HCT116 (cell line): ENCODE measurements around the gene TNFSF13B. TPM values are rescaled to one million over a fixed set of nuclear protein-coding genes. Genes with fewer than 3 reads are reported as not detected.

ENCODE experiments used
- ATAC-seq: fragments of 200-7000 bp; cut with Tn5 transposase; 2 replicates; pipeline ENCODE4 v1.9.1; 2020; ENCODE audit warnings: mild to moderate bottlenecking, moderate library complexity
- BruUV-seq: library from RNA; stranded (reverse); fragments of 400-500 nt; replicated peaks from 2 replicates; lab custom pipeline; 2021; lab: Mats Ljungman, UMichigan
- CTCF ChIA-PET: fragments of 300-600 bp; sonication (Branson Sonifier 250); formaldehyde crosslinking; loops from one replicate; lab custom pipeline; 2021; ENCODE audit warnings: antibody characterized with exemption; lab: Charles Lee
- POLR2A ChIA-PET: fragments of 300-600, 350-600 bp; sonication (Branson Sonifier 250); formaldehyde crosslinking; loops from one replicate; lab custom pipeline; 2021; ENCODE audit warnings: antibody characterized with exemption; lab: Charles Lee
- RAD21 ChIA-PET, 2 experiments: fragments of 300-600 bp; sonication (Branson Sonifier 250); formaldehyde crosslinking; loops; one replicate each; lab custom pipeline; 2023; ENCODE audit warnings: low total read pairs in 2 of 2; ENCODE audit not compliant: uncharacterized antibody in 2 of 2, unreplicated experiment in 2 of 2, low non-redundant PET in 1 of 2; lab: Charles Lee
- DNase-seq: peaks from one replicate; pipeline ENCODE4 v3.0.0-alpha.2; 2010; ENCODE audit warnings: low read depth, low spot score
- H2AFZ ChIP-seq: fragments of 200-600 bp; shearing (Covaris generic), sonication (generic); 2 replicates; pipeline ENCODE4 v1.6.1; 2017; ENCODE audit warnings: low read depth, mixed run types, mixed read lengths, antibody characterized with exemption, low read length; ENCODE audit not compliant: poor library complexity, severe bottlenecking
- H3K27ac ChIP-seq: 2 replicates; pipeline ENCODE4 v1.5.1; 2012; ENCODE audit warnings: low read depth, low read length
- H3K27me3 ChIP-seq: fragments of 200-600 bp; sonication (generic); 2 replicates; pipeline ENCODE4 v1.6.1; 2016; ENCODE audit warnings: mixed run types, low read length, mixed read lengths; ENCODE audit not compliant: insufficient read depth
- H3K36me3 ChIP-seq, 2 experiments: fragments of 200-500 bp in 1 of 2; fragments of 200-600 bp in 1 of 2; sonication (Bioruptor generic) in 1 of 2; sonication (generic) in 1 of 2; 2 replicates each; pipeline versions ENCODE4 v1.5.1 to v1.6.1; 2014 to 2016; ENCODE audit warnings: low read length in 2 of 2, inconsistent platforms in 1 of 2, mixed read lengths in 1 of 2, mixed run types in 1 of 2; ENCODE audit not compliant: insufficient read depth in 2 of 2, control insufficient read depth in 1 of 2
- H3K4me1 ChIP-seq, 2 experiments: fragments of 200-600 bp in 1 of 2; sonication (generic) in 1 of 2; 2 replicates each; pipeline versions ENCODE4 v1.5.1 to v1.6.1; 2012 to 2017; ENCODE audit warnings: low read length in 2 of 2, inconsistent platforms in 1 of 2, mild to moderate bottlenecking in 1 of 2, mixed read lengths in 1 of 2, mixed run types in 1 of 2, moderate library complexity in 1 of 2; ENCODE audit not compliant: insufficient read depth in 2 of 2, control insufficient read depth in 1 of 2
- H3K4me2 ChIP-seq: fragments of 200-600 bp; sonication (generic); 2 replicates; pipeline ENCODE4 v1.6.1; 2017; ENCODE audit warnings: mixed run types, low read length, mixed read lengths
- H3K4me3 ChIP-seq, 2 experiments: fragments of 200-600 bp in 1 of 2; sonication (generic) in 1 of 2; replicated peaks in 1 of 2; 2 replicates each; pipeline ENCODE4 v1.5.1; 2011 to 2016; ENCODE audit warnings: low read length in 2 of 2, control low read depth in 1 of 2, low read depth in 1 of 2, mild to moderate bottlenecking in 1 of 2, mixed read lengths in 1 of 2, mixed run types in 1 of 2
- H3K79me2 ChIP-seq: fragments of 200-600 bp; sonication (generic); 2 replicates; pipeline ENCODE4 v1.6.1; 2017; ENCODE audit warnings: mild to moderate bottlenecking, mixed run types, low read length, moderate library complexity, mixed read lengths; ENCODE audit not compliant: insufficient read depth
- H3K9ac ChIP-seq: fragments of 200-600 bp; sonication (generic); 2 replicates; pipeline ENCODE4 v1.6.1; 2016; ENCODE audit warnings: low read length, mixed read lengths
- H3K9me2 ChIP-seq: fragments of 200-600 bp; sonication (generic), shearing (Covaris generic); 2 replicates; pipeline ENCODE4 v1.6.1; 2017; ENCODE audit warnings: mixed run types, mild to moderate bottlenecking, moderate library complexity; ENCODE audit not compliant: insufficient read depth
- H3K9me3 ChIP-seq, 2 experiments: fragments of 200-500 bp in 1 of 2; fragments of 200-600 bp in 1 of 2; sonication (Bioruptor generic) in 1 of 2; sonication (generic) in 1 of 2; 2 replicates each; pipeline ENCODE4 v1.6.1; 2014 to 2017; ENCODE audit warnings: low read length in 2 of 2, mixed read lengths in 2 of 2, inconsistent platforms in 1 of 2, low read depth in 1 of 2, mild to moderate bottlenecking in 1 of 2, mixed run types in 1 of 2, moderate library complexity in 1 of 2; ENCODE audit not compliant: control insufficient read depth in 1 of 2, insufficient read depth in 1 of 2
- H4K20me1 ChIP-seq: fragments of 200-600 bp; sonication (generic), shearing (Covaris generic); 2 replicates; pipeline ENCODE4 v1.6.1; 2017; ENCODE audit warnings: mixed run types, mild to moderate bottlenecking, moderate library complexity; ENCODE audit not compliant: insufficient read depth
- CEBPB ChIP-seq: IDR thresholded peaks from 2 replicates; pipeline ENCODE4 v1.6.1; 2012; ENCODE audit warnings: low read depth
- EGR1 ChIP-seq: IDR thresholded peaks from 2 replicates; pipeline ENCODE4 v1.6.1; 2012; ENCODE audit warnings: low read depth
- ELF1 ChIP-seq: IDR thresholded peaks from 2 replicates; pipeline ENCODE4 v1.6.1; 2012; ENCODE audit warnings: low read depth, borderline replicate concordance
- EZH2 ChIP-seq: fragments of 200-600 bp; sonication (generic); IDR thresholded peaks from 2 replicates; pipeline ENCODE4 v1.6.1; 2017; ENCODE audit warnings: antibody characterized with exemption, mixed run types
- FOSL1 ChIP-seq: IDR thresholded peaks from 2 replicates; pipeline ENCODE4 v1.6.1; 2012; ENCODE audit warnings: low read depth
- MAX ChIP-seq: IDR thresholded peaks from 2 replicates; pipeline ENCODE4 v1.6.1; 2012
- POLR2AphosphoS5 ChIP-seq: IDR thresholded peaks from 2 replicates; pipeline ENCODE4 v1.6.1; 2011; ENCODE audit warnings: mild to moderate bottlenecking, low read depth, low read length, moderate library complexity
- RAD21 ChIP-seq: IDR thresholded peaks from 2 replicates; pipeline ENCODE4 v1.6.1; 2012; ENCODE audit warnings: low read depth, mild to moderate bottlenecking
- REST ChIP-seq: IDR thresholded peaks from 2 replicates; pipeline ENCODE4 v1.6.1; 2012; ENCODE audit warnings: low read depth
- SP1 ChIP-seq: IDR thresholded peaks from 2 replicates; pipeline ENCODE4 v1.6.1; 2012; ENCODE audit warnings: low read depth
- ZBTB33 ChIP-seq: IDR thresholded peaks from 2 replicates; pipeline ENCODE4 v1.6.1; 2011; ENCODE audit warnings: mild to moderate bottlenecking, low read length, moderate library complexity; ENCODE audit not compliant: insufficient replicate concordance; ENCODE audit errors: extremely low read depth
- ZFX ChIP-seq: fragments of 450-650 bp; IDR thresholded peaks from 2 replicates; pipeline ENCODE4 v1.6.1; 2017
- ZNF274 ChIP-seq: fragments of 200-500 bp; sonication (Bioruptor generic); IDR thresholded peaks from 2 replicates; pipeline ENCODE4 v1.6.1; 2014; ENCODE audit warnings: mild to moderate bottlenecking, low read depth, low read length, inconsistent platforms
- intact Hi-C: fragments of 100-400 bp; cut with micrococcal nuclease; formaldehyde crosslinking; loops from 2 replicates; pipeline ENCODE4 v1.10.0; 2022
- total RNA-seq: library from RNA; stranded (reverse); gene quantifications from one replicate; pipeline ENCODE4 v1.2.1, GENCODE V29; 2021; ENCODE audit not compliant: unreplicated experiment

Gene TNFSF13B
- total RNA-seq, 1 experiment from 2014 or later, result 1.3 TPM

GRCh38 chr13:108316413-108316812 is 46.9 kb downstream of the TNFSF13B start:
- ATAC-seq, result no peak
- POLR2A ChIA-PET, result no interaction called here
- CTCF ChIA-PET, result no interaction called here
- H3K4me1 ChIP-seq, result no peaks in the 10 kb centered on the region
- TF ChIP-seq POLR2AphosphoS5 (no peak), FOSL1 (no peak), CEBPB (no peak)
- TF ChIP-seq, all 23 proteins: peak for 0
- no peak overlapping the region for H2AFZ ChIP-seq
- H3K36me3 ChIP-seq, result no peaks in the 10 kb centered on the region
- no peak overlapping the region for H3K4me3 ChIP-seq
- no peaks in the 10 kb centered on the region for H4K20me1 ChIP-seq
- no peak overlapping the region for H3K9ac ChIP-seq
- no TSS peak for BruUV-seq
- H3K9me2 ChIP-seq, result no peaks in the 10 kb centered on the region
- H3K4me2 ChIP-seq, result no peak overlapping the region
- no peak for DNase-seq
- H3K9me3 ChIP-seq, result no peaks in the 10 kb centered on the region
- H3K79me2 ChIP-seq, result no peaks in the 10 kb centered on the region
- no peak overlapping the region for H3K27ac ChIP-seq
- H3K27me3 ChIP-seq, result peaks cover 21% of the 10 kb centered on the region
- RAD21 ChIA-PET, result no interaction called here
- intact Hi-C loops, result no loop called here

- ChIA-PET CTCF (interaction anchor here (1.0 kb wide), 2 partner anchors 186 to 573 kb away, joined by 4 to 5 read pairs; no protein-coding TSS in a partner anchor), POLR2A (no interaction called here), RAD21 (no interaction called here)
- H3K9ac ChIP-seq, result no peak overlapping the region
- no peaks in the 10 kb centered on the region for H3K36me3 ChIP-seq
- BruUV-seq, result no TSS peak
- no peaks in the 10 kb centered on the region for H4K20me1 ChIP-seq
- intact Hi-C loops, result loop anchor here (1.0 to 5.0 kb wide), 2 partner anchors 185 to 575 kb away; no protein-coding TSS in a partner anchor
- no peaks in the 10 kb centered on the region for H3K79me2 ChIP-seq
- no peaks in the 10 kb centered on the region for H3K4me1 ChIP-seq
- H3K27ac ChIP-seq, result no peak overlapping the region
- H3K9me3 ChIP-seq, result no peaks in the 10 kb centered on the region
- H3K27me3 ChIP-seq, result peaks cover 51% of the 10 kb centered on the region
- DNase-seq (peak; percentile 28), ATAC-seq (peak; percentile 88)
- H3K4me3 ChIP-seq, result no peak overlapping the region
- no peaks in the 10 kb centered on the region for H3K9me2 ChIP-seq
- no peak overlapping the region for H3K4me2 ChIP-seq
- H2AFZ ChIP-seq, result no peak overlapping the region
- no peak for TF ChIP-seq EZH2
- no peak for TF ChIP-seq FOSL1
- peak; percentile 70 for TF ChIP-seq RAD21
- no peak for TF ChIP-seq ZNF274
- no peak for TF ChIP-seq REST
- TF ChIP-seq ELF1, result no peak
- no peak for TF ChIP-seq CEBPB
- TF ChIP-seq SP1, result no peak
- no peak for TF ChIP-seq ZFX
- TF ChIP-seq MAX, result no peak
- no peak for TF ChIP-seq EGR1
- TF ChIP-seq ZBTB33, result no peak
These were observed 52.8 kb downstream of the TNFSF13B start for GRCh38 chr13:108322206-108322824.
